GM18951 (cell line): ENCODE measurements around the gene TMEM222.
"Not testable (repeated sequence)": the region's sequence is repeated elsewhere in the genome, so short reads cannot be mapped to it uniquely, and the experiment has no call there.

Experiments
- POLR2A ChIP-seq: IDR thresholded peaks from 4 replicates; pipeline ENCODE4 v1.6.1; 2011; ENCODE audit warnings: mild to moderate bottlenecking; ENCODE audit not compliant: insufficient read length, insufficient read depth; ENCODE audit errors: extremely low read depth
- in situ Hi-C: fragments of 300-500 bp; cut with MboI; formaldehyde crosslinking; loops from one replicate; pipeline ENCODE4 v1.12.0; 2022; ENCODE audit warnings: low sequenced_read_pairs, mixed read lengths, inconsistent platforms; ENCODE audit not compliant: unreplicated experiment

Gene TMEM222

DNA sequence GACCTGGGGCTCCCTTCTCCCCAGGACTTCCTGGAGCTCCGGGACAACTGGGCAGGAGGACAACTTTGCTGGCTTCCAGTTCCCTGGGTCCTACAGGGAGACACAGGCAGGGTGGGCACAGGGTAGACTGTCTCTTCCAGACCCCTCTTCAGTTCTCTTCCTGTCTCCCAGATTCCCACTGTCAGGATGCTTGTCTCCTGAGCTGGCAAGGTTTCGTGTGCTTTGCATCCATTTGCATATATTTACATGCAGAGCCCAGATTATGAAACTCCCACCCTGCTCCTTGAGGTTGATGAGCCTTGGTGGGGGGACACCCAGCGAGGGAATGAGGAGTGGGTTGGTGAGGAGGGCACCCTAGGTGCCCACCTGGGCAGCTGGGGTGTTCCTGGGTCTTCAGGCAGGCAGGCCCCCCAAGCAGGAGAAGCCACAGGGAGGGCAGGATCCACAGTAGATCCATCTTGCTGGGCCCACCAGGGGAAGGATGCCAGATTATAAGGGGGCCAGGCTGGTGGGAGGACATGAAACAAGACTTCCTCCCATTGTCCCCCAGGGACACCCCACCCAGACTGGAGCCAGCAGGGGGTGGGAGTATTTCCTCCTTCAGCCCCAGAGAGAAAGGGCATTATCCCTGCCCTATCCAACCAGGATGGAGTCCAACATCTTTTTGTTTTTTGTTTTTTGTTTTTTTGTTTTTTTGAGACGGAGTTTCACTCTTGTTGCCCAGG lies 52.6 kb downstream of the TMEM222 start, which contains the start of gene FCN3:
TSS of gene FCN3 (minus strand) at position 463 of the 725 bp plus-strand sequence. CDS start at position 457, 6 bp downstream.
- no peak for TF ChIP-seq POLR2A
- in situ Hi-C loops = no loop called here

DNA sequence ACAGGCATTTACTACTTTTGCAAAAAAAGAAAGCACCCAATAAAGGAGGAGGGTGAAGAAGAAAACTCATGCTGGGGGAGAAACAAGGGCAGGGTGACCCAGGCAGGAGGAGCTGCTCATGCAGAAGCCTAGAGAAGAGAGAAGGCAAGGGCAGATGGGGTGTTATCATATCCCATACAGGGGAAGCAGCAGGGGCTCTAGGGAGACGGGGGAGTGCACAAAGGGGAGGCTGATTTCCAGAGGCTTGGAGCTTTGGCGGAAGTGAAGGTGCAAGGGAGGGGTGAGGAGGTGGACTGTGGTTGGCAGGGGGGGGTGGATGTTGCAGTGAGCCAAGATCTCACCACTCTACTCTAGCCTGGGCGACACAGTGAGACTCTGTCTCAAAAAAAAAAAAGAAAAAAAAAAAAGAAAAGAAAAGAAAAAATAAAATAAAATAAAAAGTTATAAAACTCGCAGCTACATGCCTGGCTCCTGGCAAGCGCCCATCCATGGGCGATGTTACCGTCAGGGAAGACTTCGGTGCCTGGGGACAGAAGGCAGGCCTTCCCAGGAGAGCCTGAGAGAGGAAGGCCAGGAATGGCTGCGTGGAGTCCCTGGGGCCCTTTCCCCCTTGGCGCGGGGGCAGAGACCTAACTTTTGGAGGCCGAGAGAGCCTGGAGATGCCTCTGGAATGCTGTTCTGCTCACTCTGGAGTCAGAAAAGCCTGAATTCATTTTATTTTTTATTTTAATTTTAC lies 56.0 kb downstream of the TMEM222 start:
- no peak for TF ChIP-seq POLR2A
- in situ Hi-C loops = no loop called here

DNA sequence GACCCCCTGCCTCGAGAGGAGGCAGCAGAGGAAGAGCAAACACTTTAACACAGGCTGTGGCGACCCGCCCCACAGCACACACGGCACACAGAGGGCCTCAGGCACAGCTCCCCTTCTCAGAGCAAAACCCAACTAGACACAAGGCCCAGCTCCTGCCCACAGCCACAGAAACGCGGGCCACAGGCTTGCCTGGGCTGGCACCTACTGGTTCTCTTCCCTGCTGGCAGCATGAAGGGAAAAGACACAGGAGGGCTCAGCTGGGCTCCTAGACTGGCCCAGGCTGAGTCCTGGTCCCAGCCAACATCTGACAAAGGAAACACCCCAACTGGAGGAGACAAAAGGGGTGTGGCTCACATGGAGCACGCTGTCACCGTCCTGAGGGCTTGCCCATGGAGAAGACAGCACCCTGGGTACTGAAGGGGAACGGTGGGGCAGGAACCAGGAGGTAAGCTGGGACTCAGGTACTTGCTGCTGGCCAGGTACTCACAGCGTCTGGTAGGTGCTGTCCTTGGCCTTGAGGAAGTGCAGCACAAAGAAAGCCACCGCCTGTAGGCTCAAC lies 57.7 kb downstream of the TMEM222 start:
- in situ Hi-C loops = no loop called here
- no peak for TF ChIP-seq POLR2A

DNA sequence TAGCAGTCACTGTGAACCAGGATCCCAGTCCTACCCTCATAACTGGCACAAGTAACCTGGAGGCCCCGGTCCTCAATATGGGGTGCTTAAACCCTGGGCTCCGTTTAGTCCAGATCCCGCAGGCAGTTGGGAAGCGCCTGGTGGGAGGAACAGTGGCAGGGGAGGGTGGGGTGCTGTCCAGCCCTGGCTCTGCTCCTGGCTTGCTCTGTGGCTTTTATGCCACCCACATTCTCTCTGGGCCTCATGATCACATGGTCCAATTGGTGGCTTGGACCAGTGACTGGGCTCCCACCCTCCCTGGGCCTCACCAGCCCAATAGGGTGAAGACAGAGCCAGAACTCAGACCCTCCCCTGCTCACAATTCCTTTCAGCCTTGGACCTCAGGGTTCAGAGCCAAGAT lies 58.3 kb downstream of the TMEM222 start:
- no peak for TF ChIP-seq POLR2A
- in situ Hi-C loops = no loop called here

DNA sequence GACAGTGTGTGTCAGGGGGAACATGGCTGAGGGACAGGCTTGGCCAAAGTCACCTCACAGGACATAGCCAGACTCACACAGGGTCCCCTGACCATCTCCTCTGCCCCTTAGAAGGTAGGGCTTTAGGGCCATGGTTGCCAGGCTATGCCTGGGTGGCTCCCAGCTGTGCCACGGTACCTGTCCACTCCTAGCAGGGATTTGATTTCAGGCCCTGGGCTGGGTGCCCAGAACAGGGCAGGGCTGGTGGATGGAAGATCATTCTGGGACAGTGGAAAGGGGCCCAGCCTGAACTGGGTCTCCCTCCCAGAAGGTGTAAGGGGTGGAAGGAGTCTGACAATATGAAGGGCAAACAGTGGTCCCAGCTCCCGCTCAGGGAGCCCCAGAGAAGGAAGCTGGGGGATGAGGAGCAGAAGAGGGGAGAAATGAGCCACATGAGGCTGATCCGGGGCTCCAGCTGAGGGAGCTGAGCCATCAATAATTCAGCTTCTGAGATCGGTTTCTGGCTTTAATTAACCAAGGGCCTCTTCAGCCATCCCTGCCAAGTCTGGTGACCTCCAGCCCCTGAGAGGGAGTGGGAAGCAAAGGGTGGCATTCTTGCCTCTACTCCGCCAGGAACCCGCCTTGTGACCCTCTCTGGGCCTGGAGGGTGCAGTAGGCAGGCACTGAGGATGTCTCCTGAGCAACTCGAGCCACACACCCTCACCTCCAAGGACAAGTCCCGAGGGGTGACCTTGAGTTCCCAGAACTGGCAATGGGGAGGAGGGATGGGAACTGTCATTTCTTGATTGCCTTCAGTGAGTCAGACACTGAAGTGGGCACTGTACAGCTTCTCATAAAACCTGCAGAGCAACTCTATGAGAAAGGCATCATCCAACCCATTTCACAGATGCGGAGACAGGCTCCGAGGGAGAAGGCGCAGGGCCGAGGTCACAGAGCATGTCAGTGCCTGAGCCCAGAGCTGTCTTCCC lies 59.1 kb downstream of the TMEM222 start:
- in situ Hi-C loops = no loop called here

DNA sequence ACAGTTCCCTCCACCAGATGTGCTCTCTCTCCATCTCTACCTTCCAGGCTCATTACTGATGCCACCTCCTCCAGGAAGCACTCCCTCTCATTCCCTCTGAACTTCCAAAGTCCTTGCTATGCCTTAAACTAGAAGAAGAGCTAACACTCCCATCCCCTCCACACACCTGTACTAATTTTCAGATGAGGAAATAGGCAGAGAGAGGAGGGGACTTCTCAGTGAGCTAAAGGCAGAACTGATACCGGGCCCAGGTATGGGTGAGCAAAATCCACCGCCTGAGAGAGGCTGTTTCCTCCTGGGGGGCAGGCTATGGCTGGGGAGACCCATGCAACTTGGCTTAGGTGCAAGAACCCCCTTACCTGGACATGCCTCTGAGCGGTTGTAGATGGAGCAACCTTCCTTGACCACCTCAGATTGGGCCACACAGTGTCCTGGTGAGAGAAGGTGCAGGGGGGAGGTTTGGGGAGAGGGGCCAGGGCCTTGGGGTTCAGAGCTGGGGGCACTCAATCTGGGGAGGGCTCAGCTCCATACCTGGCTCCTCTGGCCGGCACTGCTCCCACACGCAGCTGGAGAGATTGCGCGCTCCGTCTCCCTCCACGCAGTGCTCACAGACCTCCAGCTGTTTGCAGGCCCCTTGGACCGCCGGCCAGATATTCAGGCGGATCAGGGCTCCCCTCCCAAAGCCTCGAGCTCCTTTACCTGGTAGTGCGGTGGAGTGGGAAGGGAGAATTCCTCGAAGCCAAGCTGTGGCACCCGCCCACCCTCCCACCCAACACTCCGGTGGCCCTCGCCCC lies 60.2 kb downstream of the TMEM222 start:
- no peak for TF ChIP-seq POLR2A
- in situ Hi-C loops = no loop called here

More for the DNA sequence above, 59.1 kb downstream of the TMEM222 start:
- no peak for TF ChIP-seq POLR2A

DNA sequence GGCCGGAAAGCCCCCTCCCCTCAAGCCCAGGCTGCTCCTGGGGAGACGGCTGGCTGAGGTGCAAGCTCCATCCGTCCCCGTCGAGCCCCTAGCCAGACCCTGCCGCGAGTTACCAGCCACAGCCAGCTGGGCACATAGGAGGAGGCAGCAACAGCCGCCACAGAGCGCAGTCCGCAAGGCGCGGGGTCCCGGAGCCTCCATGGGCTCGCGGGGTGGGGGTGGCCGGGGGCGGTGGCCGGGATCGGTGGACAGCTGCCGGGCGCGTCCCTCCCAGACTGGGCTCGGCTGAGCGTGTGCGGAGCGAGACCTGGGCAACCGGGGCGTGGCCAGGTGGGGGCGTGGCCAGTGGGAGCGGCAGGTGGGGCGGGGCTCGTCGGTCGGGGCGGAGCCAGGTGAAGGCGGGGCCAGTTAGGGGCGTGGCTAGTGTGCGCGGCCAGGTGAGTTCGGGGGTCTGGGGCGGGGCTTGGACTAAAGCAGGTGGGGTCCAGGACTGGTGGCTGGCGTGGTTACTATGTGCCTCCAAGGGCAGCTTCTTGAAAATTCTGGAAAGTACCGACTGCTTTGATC lies 61.2 kb downstream of the TMEM222 start, which contains the start of gene CD164L2:
TSS of gene CD164L2 (minus strand) at position 295 of the 567 bp plus-strand sequence. CDS start at position 201, 94 bp downstream.
- in situ Hi-C loops = no loop called here

DNA sequence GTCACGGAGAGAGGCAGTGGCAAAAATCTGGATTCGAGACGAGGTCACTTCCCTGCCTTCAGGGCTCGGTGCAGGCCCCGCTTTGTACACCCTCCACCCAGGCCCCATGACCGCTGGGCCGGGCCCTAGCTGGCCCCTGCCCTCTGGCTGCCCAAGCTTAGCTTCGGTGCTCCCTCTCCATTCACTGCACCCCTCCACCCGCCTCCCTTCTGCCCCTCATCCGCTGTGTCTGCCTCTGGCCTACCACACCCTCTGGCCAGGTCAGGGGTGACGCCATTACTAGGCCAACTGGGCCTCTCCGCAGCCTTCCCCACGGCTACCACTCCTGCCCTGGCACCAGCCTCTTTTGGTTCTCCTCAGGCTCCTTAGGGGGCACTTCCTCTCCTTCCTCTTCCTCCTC lies 61.7 kb downstream of the TMEM222 start:
- in situ Hi-C loops = no loop called here
- no peak for TF ChIP-seq POLR2A

More for the DNA sequence above, 61.2 kb downstream of the TMEM222 start, which contains the start of gene CD164L2:
- no peak for TF ChIP-seq POLR2A

DNA sequence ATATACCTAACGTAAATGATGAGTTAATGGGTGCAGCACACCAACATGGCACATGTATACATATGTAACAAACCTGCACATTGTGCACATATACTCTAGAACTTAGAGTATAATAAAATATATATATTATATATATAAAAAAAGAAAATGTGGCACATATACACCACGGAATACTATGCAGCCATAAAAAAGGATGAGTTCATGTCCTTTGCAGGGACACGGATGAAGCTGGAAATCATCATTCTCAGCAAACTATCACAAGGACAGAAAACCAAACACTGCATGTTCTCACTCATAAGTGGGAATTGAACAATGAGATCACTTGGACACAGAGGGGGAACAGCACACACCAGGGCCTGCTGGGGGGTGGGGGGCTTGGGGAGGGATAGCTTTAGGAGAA lies 62.8 kb downstream of the TMEM222 start:
- in situ Hi-C loops = not testable (repeated sequence)
